Measurements from ENCODE around the gene FYCO1.

FYCO1 gene

GRCh38 chr3:45984331-45985312, 11.0 kb downstream of the FYCO1 start:
- no peak for DNase-seq (ENCODE audit: low read depth)

- no peak for DNase-seq (ENCODE audit: low read depth)
Observed at GRCh38 chr3:45983770-45984169, 11.9 kb downstream of the FYCO1 start.

GRCh38 chr3:45981346-45982074, 14.1 kb downstream of the FYCO1 start:
- DNase-seq (ENCODE audit: low read depth), result no peak

- DNase-seq (ENCODE audit: low read depth), result no peak
Observed at GRCh38 chr3:45980819-45981218, 14.8 kb downstream of the FYCO1 start.

- DNase-seq (ENCODE audit: low read depth), result no peak
Observed at GRCh38 chr3:45980229-45980813, 15.3 kb downstream of the FYCO1 start.

- DNase-seq (ENCODE audit: low read depth), result no peak
Observed at GRCh38 chr3:45979378-45979777, 16.2 kb downstream of the FYCO1 start.

- DNase-seq (ENCODE audit: low read depth), result no peak
Observed at GRCh38 chr3:45978006-45978761, 17.4 kb downstream of the FYCO1 start.

GRCh38 chr3:45976191-45977091, 19.2 kb downstream of the FYCO1 start:
- no peak for DNase-seq (ENCODE audit: low read depth)

- no peak for DNase-seq (ENCODE audit: low read depth)
Observed at GRCh38 chr3:45975686-45976085, 19.9 kb downstream of the FYCO1 start.

GRCh38 chr3:45974686-45975085, 20.9 kb downstream of the FYCO1 start:
- DNase-seq (ENCODE audit: low read depth), result no peak

- DNase-seq (ENCODE audit: low read depth), result no peak
Observed at GRCh38 chr3:45972534-45973402, 22.9 kb downstream of the FYCO1 start.

GRCh38 chr3:45969953-45970352, 25.7 kb downstream of the FYCO1 start:
- DNase-seq (ENCODE audit: low read depth), result no peak

- no peak for DNase-seq (ENCODE audit: low read depth)
Observed at GRCh38 chr3:45969116-45969515, 26.5 kb downstream of the FYCO1 start.

GRCh38 chr3:45968706-45969105, 26.9 kb downstream of the FYCO1 start:
- DNase-seq (ENCODE audit: low read depth), result no peak

- no peak for DNase-seq (ENCODE audit: low read depth)
Observed at GRCh38 chr3:45968149-45968548, 27.5 kb downstream of the FYCO1 start.

GRCh38 chr3:45967724-45968123, 27.9 kb downstream of the FYCO1 start:
- no peak for DNase-seq (ENCODE audit: low read depth)

GRCh38 chr3:45966950-45967640, 28.5 kb downstream of the FYCO1 start:
- DNase-seq (ENCODE audit: low read depth), result no peak

- DNase-seq (ENCODE audit: low read depth), result no peak
Observed at GRCh38 chr3:45966371-45966791, 29.2 kb downstream of the FYCO1 start.

GRCh38 chr3:45965653-45966052, 30.0 kb downstream of the FYCO1 start:
- DNase-seq (ENCODE audit: low read depth), result no peak

Measured in stimulated activated CD8-positive, alpha-beta memory T cell treated with anti-CD3 and anti-CD28 coated beads, Interleukin-12 subunit alpha, Interleukin-12 subunit beta, amount 100 ng/mL, for 1 hour (primary cell).